AG08395 (cell line): ENCODE data around the gene HOXB7.

Experiments
- DNase-seq: peaks from one replicate; pipeline ENCODE4 v3.0.0; 2012; ENCODE audit warnings: mixed read lengths, low spot score

HOXB7 gene

GRCh38 chr17:48609033-48609432 is 1.8 kb downstream of the HOXB7 start:
- no peak for DNase-seq

- no peak for DNase-seq
Observed at GRCh38 chr17:48608494-48608834, 2.4 kb downstream of the HOXB7 start.

GRCh38 chr17:48606892-48607614 is 3.8 kb downstream of the HOXB7 start:
- DNase-seq, result no peak

GRCh38 chr17:48605991-48606891 is 4.6 kb downstream of the HOXB7 start:
- DNase-seq, result no peak

GRCh38 chr17:48605409-48605919 is 5.4 kb downstream of the HOXB7 start:
- DNase-seq, result no peak

GRCh38 chr17:48604770-48605329 is 6.0 kb downstream of the HOXB7 start, which contains the start of gene HOXB6:
TSS of gene HOXB6 (minus strand) at chr17:48604986. CDS start at chr17:48598150, 6,836 bp downstream.
- no peak for DNase-seq

GRCh38 chr17:48603959-48604769 is 6.7 kb downstream of the HOXB7 start:
- DNase-seq, result no peak

GRCh38 chr17:48601539-48602425 is 9.0 kb downstream of the HOXB7 start:
- DNase-seq, result no peak

- no peak for DNase-seq
Observed at GRCh38 chr17:48601207-48601538, 9.6 kb downstream of the HOXB7 start.

- no peak for DNase-seq
Observed at GRCh38 chr17:48600244-48601098, 10.3 kb downstream of the HOXB7 start.

- no peak for DNase-seq
Observed at GRCh38 chr17:48599354-48599753, 11.5 kb downstream of the HOXB7 start.

- DNase-seq, result no peak
Observed at GRCh38 chr17:48598736-48599135, 12.1 kb downstream of the HOXB7 start.

- DNase-seq, result peak; percentile 77
Observed at GRCh38 chr17:48597778-48598631, 12.8 kb downstream of the HOXB7 start.

- no peak for DNase-seq
Observed at GRCh38 chr17:48597528-48597777, 13.4 kb downstream of the HOXB7 start.

- peak; percentile 64 for DNase-seq
Observed at GRCh38 chr17:48596735-48597527, 13.9 kb downstream of the HOXB7 start.

- DNase-seq, result no peak
Observed at GRCh38 chr17:48596000-48596734, 14.7 kb downstream of the HOXB7 start.

- no peak for DNase-seq
Observed at GRCh38 chr17:48595278-48595999, 15.4 kb downstream of the HOXB7 start.
